PC-9 (cell line): ENCODE results near the gene COG5.

Experiments
- CTCF ChIP-seq: fragments of 200-600 bp; sonication (generic); conservative IDR thresholded peaks from 2 replicates; pipeline ENCODE4 v1.6.1; 2017; ENCODE audit warnings: mixed run types, antibody characterized with exemption, mild to moderate bottlenecking, moderate library complexity
- EZH2 ChIP-seq: fragments of 200-600 bp; sonication (generic); IDR thresholded peaks from 2 replicates; pipeline ENCODE4 v1.8.0; 2017; ENCODE audit warnings: antibody characterized with exemption, low read depth

- TF ChIP-seq CTCF (no peak), EZH2 (no peak)
Measured at GRCh38 chr7:107364787-107365186, 198.9 kb downstream of the COG5 start.
